ENCODE data around the gene SSR1.

GRCh38 chr6:7258231-7258763, 54.7 kb downstream of the SSR1 start:
- TF ChIP-seq, protein P1, sequence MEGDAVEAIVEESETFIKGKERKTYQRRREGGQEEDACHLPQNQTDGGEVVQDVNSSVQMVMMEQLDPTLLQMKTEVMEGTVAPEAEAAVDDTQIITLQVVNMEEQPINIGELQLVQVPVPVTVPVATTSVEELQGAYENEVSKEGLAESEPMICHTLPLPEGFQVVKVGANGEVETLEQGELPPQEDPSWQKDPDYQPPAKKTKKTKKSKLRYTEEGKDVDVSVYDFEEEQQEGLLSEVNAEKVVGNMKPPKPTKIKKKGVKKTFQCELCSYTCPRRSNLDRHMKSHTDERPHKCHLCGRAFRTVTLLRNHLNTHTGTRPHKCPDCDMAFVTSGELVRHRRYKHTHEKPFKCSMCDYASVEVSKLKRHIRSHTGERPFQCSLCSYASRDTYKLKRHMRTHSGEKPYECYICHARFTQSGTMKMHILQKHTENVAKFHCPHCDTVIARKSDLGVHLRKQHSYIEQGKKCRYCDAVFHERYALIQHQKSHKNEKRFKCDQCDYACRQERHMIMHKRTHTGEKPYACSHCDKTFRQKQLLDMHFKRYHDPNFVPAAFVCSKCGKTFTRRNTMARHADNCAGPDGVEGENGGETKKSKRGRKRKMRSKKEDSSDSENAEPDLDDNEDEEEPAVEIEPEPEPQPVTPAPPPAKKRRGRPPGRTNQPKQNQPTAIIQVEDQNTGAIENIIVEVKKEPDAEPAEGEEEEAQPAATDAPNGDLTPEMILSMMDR (IDR thresholded peaks at IDR 0.05): no peak
- no peak for TF ChIP-seq POLR2A (IDR thresholded peaks at IDR 0.05)

Measured in Peyer's patch (tissue), 4 donors.